HL-60/S4 (cell line): ENCODE measurements around the gene RABL3.
"Not testable (repeated sequence)": the region's sequence is repeated elsewhere in the genome, so short reads cannot be mapped to it uniquely, and the experiment has no call there.

Experiments used
- in situ Hi-C: fragments of 300-500 bp; cut with MboI; formaldehyde crosslinking; loops from 2 replicates; pipeline ENCODE4 v1.14.3; 2022; ENCODE audit warnings: low sequenced_read_pairs

RABL3 gene

GRCh38 chr3:120742198-120742848, at the start of gene RABL3, which contains the start of gene GTF2E1:
RABL3 (minus strand) TSS chr3:120742516; CDS start chr3:120742507, 9 bp downstream.
GTF2E1 (plus strand) TSS chr3:120742744; CDS start chr3:120750553, 7,809 bp downstream.
- in situ Hi-C loops = no loop called here

GRCh38 chr3:120791913-120792312, 49.6 kb upstream of the RABL3 start:
- in situ Hi-C loops = loop anchor here (5.0 to 25.0 kb wide), 2 partner anchors 230 to 555 kb away; no protein-coding TSS in a partner anchor

GRCh38 chr3:120791010-120791409, 48.7 kb upstream of the RABL3 start:
- in situ Hi-C loops = loop anchor here (5.0 to 25.0 kb wide), 2 partner anchors 229 to 554 kb away; no protein-coding TSS in a partner anchor

DNA sequence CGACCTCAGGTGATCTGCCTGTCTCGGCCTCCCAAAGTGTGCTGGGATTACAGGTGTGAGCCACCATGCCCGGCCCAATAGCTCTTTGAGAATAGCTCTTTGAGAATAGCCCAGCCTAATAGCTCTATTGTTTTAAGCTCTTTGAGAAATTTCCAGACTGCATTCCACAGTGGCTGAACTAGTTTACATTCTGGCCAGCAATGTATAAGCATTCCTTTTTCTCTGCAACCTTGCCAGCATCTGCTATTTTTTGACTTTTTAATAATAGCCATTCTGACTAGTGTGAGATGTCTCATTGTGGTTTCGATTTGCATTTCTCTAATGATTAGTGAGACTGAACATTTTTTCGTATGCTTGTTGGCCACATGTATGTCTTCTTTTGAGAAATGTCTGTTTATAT, 43.5 kb upstream of the RABL3 start:
- in situ Hi-C loops = loop anchor here (25.0 kb wide), 1 partner anchor 549 kb away; no protein-coding TSS in a partner anchor

- in situ Hi-C loops = loop anchor here (25.0 kb wide), 1 partner anchor 544 kb away; no protein-coding TSS in a partner anchor
Observed at GRCh38 chr3:120780977-120781376, 38.7 kb upstream of the RABL3 start.

DNA sequence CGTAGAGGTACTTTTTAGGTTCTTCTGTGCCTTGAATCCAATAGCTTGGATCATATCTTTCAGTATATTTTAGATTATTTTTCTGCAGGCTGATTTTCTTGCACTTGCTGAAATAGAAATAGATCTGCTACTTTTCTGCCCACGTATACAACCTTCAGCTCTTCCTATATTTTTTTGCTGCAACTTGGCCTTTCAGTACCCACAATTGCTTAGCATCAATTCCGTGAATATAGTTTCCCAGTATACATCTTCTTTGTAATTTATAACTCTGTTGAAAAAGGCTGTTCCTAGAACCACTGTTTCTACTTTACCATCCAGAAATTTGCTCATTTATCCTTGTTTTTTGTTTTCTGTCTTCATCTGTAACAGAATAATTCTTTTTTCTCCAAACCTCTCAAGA, 36.5 kb upstream of the RABL3 start:
- in situ Hi-C loops = loop anchor here (25.0 kb wide), 1 partner anchor 541 kb away; no protein-coding TSS in a partner anchor

GRCh38 chr3:120775411-120775810, 33.1 kb upstream of the RABL3 start:
- in situ Hi-C loops = loop anchor here (25.0 kb wide), 1 partner anchor 538 kb away; no protein-coding TSS in a partner anchor

- in situ Hi-C loops = no loop called here
Observed at GRCh38 chr3:120773932-120774331, 31.6 kb upstream of the RABL3 start.

GRCh38 chr3:120772081-120772480, 29.8 kb upstream of the RABL3 start:
- in situ Hi-C loops = no loop called here

- in situ Hi-C loops = no loop called here
Observed at GRCh38 chr3:120770891-120771290, 28.6 kb upstream of the RABL3 start.

GRCh38 chr3:120769436-120769835, 27.1 kb upstream of the RABL3 start:
- in situ Hi-C loops = no loop called here

GRCh38 chr3:120767106-120767505, 24.8 kb upstream of the RABL3 start:
- in situ Hi-C loops = no loop called here

GRCh38 chr3:120766576-120766975, 24.3 kb upstream of the RABL3 start:
- in situ Hi-C loops = no loop called here

DNA sequence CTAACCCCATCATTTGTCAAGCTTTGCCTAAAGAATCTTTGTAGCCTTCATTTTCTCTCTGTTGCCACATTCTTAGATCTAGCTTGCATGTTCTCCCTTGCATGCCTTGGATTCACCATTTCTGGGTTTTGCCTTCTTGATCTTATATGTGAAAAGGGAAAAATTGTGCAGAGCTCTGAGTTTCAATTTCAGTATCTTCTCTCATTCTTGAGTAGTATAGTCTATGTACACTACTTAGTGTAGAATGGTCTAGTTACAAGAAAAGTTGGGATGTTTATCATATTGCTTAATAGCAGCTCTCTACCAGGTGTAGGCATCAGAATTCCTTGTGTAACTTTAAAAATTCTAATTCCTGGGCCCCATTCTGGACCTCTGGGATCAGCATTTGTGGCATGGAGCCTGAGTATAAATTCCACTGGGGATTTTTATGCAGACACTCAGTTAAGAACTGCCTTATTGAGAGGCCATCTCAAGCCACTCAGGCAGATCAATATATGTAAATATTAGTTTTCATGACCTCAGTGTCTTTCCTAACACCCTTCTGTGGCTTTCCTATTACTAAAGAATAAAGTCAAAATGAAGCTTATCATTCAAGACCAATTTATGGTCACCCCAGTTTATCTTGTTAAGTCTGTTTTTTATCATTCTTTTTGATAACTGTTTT, 23.6 kb upstream of the RABL3 start:
- in situ Hi-C loops = no loop called here

GRCh38 chr3:120764206-120764605, 21.9 kb upstream of the RABL3 start:
- in situ Hi-C loops = no loop called here

GRCh38 chr3:120763601-120764000, 21.3 kb upstream of the RABL3 start:
- in situ Hi-C loops = no loop called here

DNA sequence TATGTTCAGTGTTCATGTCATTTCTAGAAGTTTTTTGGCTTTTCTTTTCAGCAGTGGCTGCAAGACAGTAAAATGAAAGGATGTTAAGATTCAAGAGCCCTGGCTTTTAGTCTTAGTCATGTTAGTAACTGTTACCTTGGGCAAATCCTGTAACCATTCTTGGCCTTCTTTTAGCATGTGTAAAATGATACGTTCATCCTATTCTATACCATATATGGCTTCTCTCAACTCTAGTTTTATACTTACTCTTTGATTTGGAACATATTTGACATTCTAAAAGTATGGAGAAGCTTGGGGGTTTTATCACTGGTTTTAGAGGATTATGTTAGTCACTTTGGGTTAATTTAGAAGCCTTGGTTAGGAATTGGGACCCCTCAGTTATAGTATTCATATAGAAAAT, 20.3 kb upstream of the RABL3 start:
- in situ Hi-C loops = no loop called here

GRCh38 chr3:120758551-120758950, 16.2 kb upstream of the RABL3 start:
- in situ Hi-C loops = not testable (repeated sequence)

- in situ Hi-C loops = no loop called here
Observed at GRCh38 chr3:120756061-120756460, 13.7 kb upstream of the RABL3 start.

GRCh38 chr3:120753810-120754209, 11.5 kb upstream of the RABL3 start:
- in situ Hi-C loops = no loop called here

- in situ Hi-C loops = no loop called here
Observed at GRCh38 chr3:120752865-120753264, 10.5 kb upstream of the RABL3 start.

GRCh38 chr3:120752230-120752629, 9.9 kb upstream of the RABL3 start:
- in situ Hi-C loops = no loop called here
